ENCODE measurements around the gene TGFBR1.

- no peak for TF ChIP-seq CTCF (IDR thresholded peaks at IDR 0.05)
- TF ChIP-seq POLR2A (IDR thresholded peaks at IDR 0.05), result no peak
Measured at GRCh38 chr9:99189887-99190596, 85.1 kb downstream of the TGFBR1 start.
